B cell (primary cell): Measurements from ENCODE around the gene IFRD1.

Source experiments
- EZH2 ChIP-seq: IDR thresholded peaks from 2 replicates; pipeline ENCODE4 v1.6.1; 2012; ENCODE audit warnings: borderline replicate concordance, low read depth, mild to moderate bottlenecking, moderate library complexity, low read length; ENCODE audit not compliant: insufficient read depth, poor library complexity, severe bottlenecking
- TF ChIP-seq, protein P1 (sequence below): fragments of 200-600 bp; IDR thresholded peaks from one replicate; pipeline ENCODE4 v1.8.0; 2022; ENCODE audit warnings: antibody characterized with exemption, mild to moderate bottlenecking

DNA sequence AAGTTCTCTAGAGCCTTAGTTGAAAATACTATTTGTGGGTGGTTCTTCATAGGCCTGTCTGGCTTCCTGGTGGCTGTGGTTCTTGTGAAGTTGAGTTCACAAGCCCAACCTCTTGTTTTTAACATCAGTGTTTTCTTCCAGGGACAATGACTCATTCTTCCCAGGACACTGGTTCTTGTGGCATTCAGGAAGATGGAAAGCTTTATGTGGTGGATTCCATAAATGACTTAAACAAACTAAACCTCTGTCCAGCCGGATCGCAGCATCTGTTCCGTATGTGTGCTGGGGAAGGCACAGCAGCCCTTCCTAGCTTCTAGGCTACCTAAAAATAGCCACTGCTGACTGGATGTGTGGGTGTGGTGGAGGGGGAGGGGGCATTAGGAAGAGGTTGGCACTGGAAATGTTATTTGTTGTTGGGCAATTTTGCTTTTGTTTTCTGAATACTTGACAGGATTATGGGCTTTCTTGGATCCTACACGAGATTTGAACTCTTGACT is 34.5 kb downstream of the IFRD1 start:
- TF ChIP-seq, protein P1, sequence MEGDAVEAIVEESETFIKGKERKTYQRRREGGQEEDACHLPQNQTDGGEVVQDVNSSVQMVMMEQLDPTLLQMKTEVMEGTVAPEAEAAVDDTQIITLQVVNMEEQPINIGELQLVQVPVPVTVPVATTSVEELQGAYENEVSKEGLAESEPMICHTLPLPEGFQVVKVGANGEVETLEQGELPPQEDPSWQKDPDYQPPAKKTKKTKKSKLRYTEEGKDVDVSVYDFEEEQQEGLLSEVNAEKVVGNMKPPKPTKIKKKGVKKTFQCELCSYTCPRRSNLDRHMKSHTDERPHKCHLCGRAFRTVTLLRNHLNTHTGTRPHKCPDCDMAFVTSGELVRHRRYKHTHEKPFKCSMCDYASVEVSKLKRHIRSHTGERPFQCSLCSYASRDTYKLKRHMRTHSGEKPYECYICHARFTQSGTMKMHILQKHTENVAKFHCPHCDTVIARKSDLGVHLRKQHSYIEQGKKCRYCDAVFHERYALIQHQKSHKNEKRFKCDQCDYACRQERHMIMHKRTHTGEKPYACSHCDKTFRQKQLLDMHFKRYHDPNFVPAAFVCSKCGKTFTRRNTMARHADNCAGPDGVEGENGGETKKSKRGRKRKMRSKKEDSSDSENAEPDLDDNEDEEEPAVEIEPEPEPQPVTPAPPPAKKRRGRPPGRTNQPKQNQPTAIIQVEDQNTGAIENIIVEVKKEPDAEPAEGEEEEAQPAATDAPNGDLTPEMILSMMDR, result no peak
- TF ChIP-seq EZH2, result no peak
